Stomach (tissue), 9 donors: ENCODE results near the gene TPBGL. TPM values are rescaled to one million over a fixed set of nuclear protein-coding genes. Genes with fewer than 3 reads are reported as not detected.

ENCODE experiments used
- DNase-seq, 2 donors: peaks; one replicate each; pipeline versions ENCODE4 v3.0.0 to v3.0.0-alpha.2; 2013 to 2019
- H3K27ac ChIP-seq, 5 donors: fragments of 200-600 bp in 4 of 5; sonication (generic) in 4 of 5; one replicate each; pipeline ENCODE4 v1.5.1; 2013 to 2019; ENCODE audit warnings: mild to moderate bottlenecking in 1 of 5, moderate library complexity in 1 of 5
- H3K27me3 ChIP-seq, 3 donors: fragments of 200-600 bp; sonication (generic); one replicate each; pipeline ENCODE4 v1.5.1; 2017 to 2019; ENCODE audit warnings: mixed run types in 1 of 3
- H3K36me3 ChIP-seq, 4 donors: fragments of 200-600 bp; sonication (generic); 1 replicate in 3 of 4; 2 replicates in 1 of 4; pipeline ENCODE4 v1.5.1; 2016 to 2019
- H3K4me1 ChIP-seq, 4 donors: fragments of 200-600 bp; sonication (generic); one replicate each; pipeline ENCODE4 v1.5.1; 2016 to 2019
- H3K4me3 ChIP-seq, 4 donors: fragments of 200-600 bp; sonication (generic) in 3 of 4; one replicate each; pipeline ENCODE4 v1.5.1; 2016 to 2019; ENCODE audit warnings: mild to moderate bottlenecking in 1 of 4
- H3K9me3 ChIP-seq, 4 donors: fragments of 200-600 bp; sonication (generic); one replicate each; pipeline ENCODE4 v1.5.1; 2016 to 2019
- CTCF ChIP-seq, 7 experiments: fragments of 450-650 bp in 4 of 7; fragments of 200-600 bp in 3 of 7; sonication (generic) in 3 of 7; IDR thresholded peaks; one replicate each; pipeline ENCODE4 v1.5.1; 2016 to 2019; ENCODE audit warnings: antibody characterized with exemption in 7 of 7, control low read depth in 2 of 7, mild to moderate bottlenecking in 1 of 7
- EP300 ChIP-seq: sonication (generic); formaldehyde crosslinking; IDR thresholded peaks from one replicate; pipeline ENCODE4 v1.6.1; 2017; ENCODE audit warnings: antibody characterized with exemption
- POLR2A ChIP-seq, 4 donors: fragments of 450-650 bp; IDR thresholded peaks; one replicate each; pipeline ENCODE4 v1.6.1; 2016; ENCODE audit warnings: antibody characterized with exemption in 4 of 4, control low read depth in 2 of 4, mild to moderate bottlenecking in 1 of 4, moderate library complexity in 1 of 4
- POLR2AphosphoS5 ChIP-seq, 3 donors: sonication (generic); formaldehyde crosslinking; IDR thresholded peaks; one replicate each; pipeline ENCODE4 v1.6.1; 2016; ENCODE audit warnings: antibody characterized with exemption in 3 of 3
- WGBS, 5 donors: extraction: QIAGEN DNeasy Blood & Tissue Kit in 3 of 5; methylation state at CpG; one replicate each; pipeline versions ENCODE4 v1.1.5 to v1.1.7; 2013 to 2018; 5-methylcytosine and 5-hydroxymethylcytosine counted together
- intact Hi-C: fragments of 100-400 bp; cut with DNase I; formaldehyde crosslinking; loops from one replicate; pipeline ENCODE4 v1.15.1; 2023; ENCODE audit warnings: low total_unique reads
- polyA plus RNA-seq, 3 donors: library from polyadenylated mRNA; stranded (reverse); fragments of 200-250 nt; gene quantifications; one replicate each; pipeline ENCODE4 v1.2.3, GENCODE V29; 2013
- total RNA-seq, 5 donors: library from RNA; depleted of rRNA; stranded (reverse); fragments of >200 nt; gene quantifications; one replicate each; pipeline versions ENCODE4 v1.1.0 to v1.2.3, GENCODE V29; 2014 to 2016
- donor health status: healthy with polysubstance abuse.
- donor health status: Bipolar disorder and iron deficiency.
- donor health status: healthy.

Gene TPBGL
- total and polyA plus RNA-seq, 8 donors = 0.13 to 1.2 TPM; not detected in 6

DNA sequence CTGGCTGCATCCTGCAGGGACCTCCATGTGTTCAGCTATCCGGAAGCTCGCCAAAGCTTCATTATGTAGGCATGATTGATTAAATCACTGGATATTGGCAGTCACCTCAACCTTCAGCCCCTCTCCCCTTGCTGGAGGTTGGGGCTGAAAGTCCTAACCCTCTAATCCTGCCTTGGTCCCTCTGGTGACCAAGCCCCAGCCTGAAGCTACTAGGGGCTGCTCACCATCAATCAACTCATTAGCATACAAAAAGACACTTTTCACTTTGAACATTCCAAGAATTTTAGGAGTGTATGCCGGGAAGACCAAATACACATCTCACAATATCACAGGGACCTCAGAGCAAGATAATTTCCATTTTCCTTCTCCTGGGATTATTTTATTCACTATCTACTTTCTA, 38.8 kb upstream of the TPBGL start:
- intact Hi-C loops = loop anchor here (2.0 kb wide), 1 partner anchor 57 kb away; no protein-coding TSS in a partner anchor
- Histone ChIP-seq H3K9me3 (no peaks in the 10 kb centered on the region), H3K27me3 (no peaks in the 10 kb centered on the region), H3K4me1 (no peaks in the 10 kb centered on the region), H3K36me3 (no peaks in the 10 kb centered on the region), H3K27ac (no peak overlapping the region), H3K4me3 (no peak overlapping the region)
- no peak for DNase-seq
- 67 to 86% (median 69%) methylated on average over 3 of the region's 3 CpGs for WGBS, 5 donors
- TF ChIP-seq POLR2AphosphoS5 (IDR thresholded peaks at IDR 0.05) = no peak
- no peak for TF ChIP-seq CTCF (IDR thresholded peaks at IDR 0.05)
- no peak for TF ChIP-seq EP300
- TF ChIP-seq POLR2A (IDR thresholded peaks at IDR 0.05) = no peak

DNA sequence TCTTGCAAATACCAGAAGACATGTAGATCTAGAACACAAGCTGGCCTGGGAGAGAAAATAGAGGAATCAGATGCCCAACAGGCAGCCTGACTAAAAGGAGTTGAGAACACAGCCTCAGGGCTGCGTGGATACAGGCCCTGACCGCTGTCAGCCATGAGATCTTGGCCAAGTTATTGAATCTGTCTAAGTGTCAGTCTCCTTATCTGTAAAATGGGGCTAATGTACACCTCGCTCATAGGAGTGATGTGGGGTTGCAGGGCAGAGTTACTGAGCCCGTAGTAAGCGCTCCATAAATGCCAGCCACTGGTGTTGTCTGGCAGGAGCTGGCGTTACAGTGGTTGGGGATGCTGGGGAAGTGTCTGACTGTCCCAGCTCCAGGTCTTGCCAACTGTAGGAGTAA, 38.4 kb upstream of the TPBGL start:
- intact Hi-C loops = loop anchor here (2.0 kb wide), 1 partner anchor 57 kb away; no protein-coding TSS in a partner anchor
- no peak for DNase-seq
- 75 to 93% (median 83%) methylated on average over 6 of the region's 6 CpGs for WGBS, 5 donors

GRCh38 chr11:75203138-75203537, 37.4 kb upstream of the TPBGL start:
- H3K4me3 ChIP-seq = no peak overlapping the region

More for the DNA sequence above, 38.4 kb upstream of the TPBGL start:
- Histone ChIP-seq H3K9me3 (no peaks in the 10 kb centered on the region), H3K4me3 (no peak overlapping the region), H3K27ac (no peak overlapping the region), H3K4me1 (no peaks in the 10 kb centered on the region), H3K27me3 (peaks cover 0 to under 1% (median 0%) of the 10 kb centered on the region in 3 donors), H3K36me3 (no peaks in the 10 kb centered on the region)
- TF ChIP-seq CTCF (IDR thresholded peaks at IDR 0.05) (no peak), EP300 (no peak), POLR2A (IDR thresholded peaks at IDR 0.05) (no peak), POLR2AphosphoS5 (IDR thresholded peaks at IDR 0.05) (no peak)

DNA sequence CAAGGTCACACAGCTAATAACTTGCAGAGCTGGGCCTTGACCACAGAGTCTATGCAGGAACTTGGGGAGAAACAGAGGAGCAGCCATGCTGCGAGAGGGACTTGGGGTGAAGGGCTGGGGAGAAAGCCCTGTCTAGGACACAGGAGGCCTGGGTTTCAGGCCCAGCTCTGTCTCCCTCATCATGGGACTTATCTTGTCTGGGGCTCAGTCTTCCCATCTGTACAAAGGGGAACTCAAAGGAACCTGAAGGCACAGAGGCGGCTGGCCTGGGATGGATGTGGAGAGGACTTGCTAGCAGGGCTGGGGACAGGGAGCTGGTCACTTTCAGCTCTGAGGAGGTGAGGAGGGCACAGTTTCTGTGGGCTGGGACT, 36.9 kb upstream of the TPBGL start:
- 86 to 100% (median 94%) methylated on average over 2 of the region's 2 CpGs for WGBS, 5 donors
- TF ChIP-seq POLR2A (IDR thresholded peaks at IDR 0.05) = no peak
- intact Hi-C loops = loop anchor here (2.0 kb wide), 1 partner anchor 59 kb away; no protein-coding TSS in a partner anchor
- DNase-seq = no peak
- Histone ChIP-seq H3K27ac (no peak overlapping the region), H3K36me3 (no peaks in the 10 kb centered on the region), H3K27me3 (peaks cover 0 to 5% (median 2%) of the 10 kb centered on the region in 3 donors), H3K4me1 (no peaks in the 10 kb centered on the region), H3K9me3 (no peaks in the 10 kb centered on the region), H3K4me3 (no peak overlapping the region)

More at GRCh38 chr11:75203138-75203537, 37.4 kb upstream of the TPBGL start:
- no peak for TF ChIP-seq CTCF (IDR thresholded peaks at IDR 0.05)
- TF ChIP-seq POLR2A (IDR thresholded peaks at IDR 0.05) = no peak
- no peak for TF ChIP-seq EP300
- no peak for TF ChIP-seq POLR2AphosphoS5 (IDR thresholded peaks at IDR 0.05)
- Histone ChIP-seq H3K27ac (no peak overlapping the region), H3K9me3 (no peaks in the 10 kb centered on the region), H3K36me3 (no peaks in the 10 kb centered on the region), H3K4me1 (no peaks in the 10 kb centered on the region), H3K27me3 (peaks cover 0 to 5% (median 0%) of the 10 kb centered on the region in 3 donors)
- no peak for DNase-seq
- intact Hi-C loops = loop anchor here (2.0 kb wide), 1 partner anchor 58 kb away; no protein-coding TSS in a partner anchor
- 82 to 91% (median 88%) methylated on average over 12 to 13 of the region's 13 CpGs for WGBS, 5 donors

DNA sequence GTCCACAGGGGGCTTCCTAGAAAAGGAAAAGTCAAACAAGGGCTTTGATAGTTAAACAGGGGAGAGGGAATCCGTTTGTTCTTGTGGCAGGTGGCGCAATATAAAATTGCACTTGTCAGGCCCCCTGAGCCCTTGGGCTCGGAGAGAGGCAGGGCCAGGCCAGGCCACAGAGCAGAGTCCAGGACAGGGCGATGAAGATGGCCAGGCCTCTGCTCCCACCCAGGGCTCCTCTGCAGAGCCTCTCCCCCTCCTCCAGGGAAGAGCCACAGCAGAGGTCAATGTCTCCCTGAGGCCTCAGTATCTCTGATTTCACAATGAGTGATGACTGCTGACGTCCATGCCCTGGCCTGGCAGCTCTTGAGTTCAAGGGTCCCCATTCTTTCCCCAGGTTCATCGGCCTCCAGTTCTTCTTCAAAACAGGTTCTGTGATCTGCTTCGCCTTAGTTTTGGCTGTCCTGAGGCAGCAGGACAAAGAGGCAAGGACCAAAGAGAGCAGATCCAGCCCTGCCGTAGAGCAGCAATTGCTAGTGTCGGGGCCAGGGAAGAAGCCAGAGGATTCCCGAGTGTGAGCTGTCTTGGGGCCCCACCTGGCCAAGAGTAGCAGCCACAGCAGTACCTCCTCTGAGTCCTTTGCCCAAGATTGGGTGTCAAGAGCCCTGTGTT, 36.4 kb upstream of the TPBGL start:
- TF ChIP-seq POLR2AphosphoS5 (IDR thresholded peaks at IDR 0.05) (no peak), POLR2A (IDR thresholded peaks at IDR 0.05) (no peak), EP300 (no peak), CTCF (IDR thresholded peaks at IDR 0.05) (no peak)

More for the DNA sequence above, 36.4 kb upstream of the TPBGL start:
- WGBS, 5 donors = 82 to 89% (median 88%) methylated on average over 8 to 10 of the region's 10 CpGs
- H3K27me3 ChIP-seq = peaks cover 0 to 7% (median 5%) of the 10 kb centered on the region in 3 donors
- no peak overlapping the region for H3K27ac ChIP-seq
- no peaks in the 10 kb centered on the region for H3K36me3 ChIP-seq
- no peaks in the 10 kb centered on the region for H3K9me3 ChIP-seq
- H3K4me1 ChIP-seq = no peaks in the 10 kb centered on the region
- no peak overlapping the region for H3K4me3 ChIP-seq
- intact Hi-C loops = no loop called here
- no peak for DNase-seq
